ACHN (cell line): ENCODE data around the gene RIPOR3.
"Not testable (repeated sequence)": the region's sequence is repeated elsewhere in the genome, so short reads cannot be mapped to it uniquely, and the experiment has no call there.

Experiments
- DNase-seq: peaks from one replicate; pipeline ENCODE4 v3.0.0-alpha.2; 2015
- in situ Hi-C: cut with HindIII; loops from 2 replicates; pipeline ENCODE4 v1.10.0; 2017; ENCODE audit warnings: low sequenced_read_pairs, low pct_ligation_motif_present, low pct_unique_long_range_greater_than_20kb

RIPOR3 gene

DNA sequence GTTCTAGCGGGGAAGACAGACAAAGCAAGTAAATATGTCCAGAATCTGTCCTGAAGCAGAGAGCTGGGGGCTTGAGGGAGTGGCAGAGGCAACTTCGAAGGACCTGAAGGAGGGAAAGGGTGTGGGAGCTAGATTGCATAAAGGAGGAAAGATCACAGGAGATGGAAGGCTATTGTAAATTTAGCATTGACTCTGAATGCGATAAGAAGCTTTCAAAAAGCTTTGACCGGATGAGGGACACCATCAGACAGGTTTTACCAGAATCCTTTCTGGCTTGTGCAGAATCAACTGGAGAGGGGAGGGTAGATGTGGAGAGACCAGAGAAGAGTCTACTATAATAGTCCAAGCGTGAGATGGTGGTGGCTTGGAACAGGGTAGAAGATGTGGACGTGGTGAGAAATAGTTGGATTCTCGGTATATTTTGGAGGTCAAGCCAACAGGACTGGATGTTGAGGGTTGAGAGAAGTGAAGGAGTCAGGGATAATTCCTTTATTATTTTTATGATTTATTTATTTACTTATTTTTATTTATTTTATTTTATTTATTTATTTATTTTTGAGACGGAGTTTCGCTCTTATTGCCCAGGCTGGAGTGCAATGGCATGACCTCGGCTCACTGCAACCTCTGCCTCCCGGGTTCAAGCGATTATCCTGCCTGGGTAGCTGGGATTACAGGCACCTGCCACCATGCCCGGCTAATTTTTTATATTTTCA, 19.9 kb upstream of the RIPOR3 start:
- in situ Hi-C loops, result no loop called here
- no peak for DNase-seq

DNA sequence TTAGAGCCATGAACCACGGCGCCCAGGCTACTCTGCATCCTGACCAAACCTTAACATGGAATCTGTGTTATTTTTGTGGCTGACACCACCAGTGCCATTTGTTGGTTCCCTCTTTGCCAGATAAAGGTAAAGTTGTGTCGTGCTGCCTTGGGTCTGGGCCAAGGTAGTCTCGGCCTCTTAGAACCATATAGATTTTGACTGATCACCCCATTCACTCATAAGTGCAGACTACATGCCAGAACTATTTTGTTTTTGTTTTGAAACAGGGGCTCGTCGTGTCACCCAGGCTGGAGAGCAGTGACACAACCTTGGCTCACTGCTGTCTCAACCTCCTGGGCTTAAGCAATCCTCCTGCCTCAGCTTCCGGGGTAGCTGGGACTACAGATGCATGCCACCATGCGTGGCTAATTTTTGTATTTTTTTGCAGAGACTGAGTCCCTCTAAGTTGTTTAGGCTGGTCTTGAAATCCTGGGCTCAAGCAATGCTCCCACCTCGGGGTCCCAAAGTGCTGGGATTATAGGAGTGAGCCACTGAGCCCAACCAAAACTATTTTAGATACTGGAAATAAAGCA, 19.2 kb upstream of the RIPOR3 start:
- no peak for DNase-seq
- in situ Hi-C loops, result no loop called here

DNA sequence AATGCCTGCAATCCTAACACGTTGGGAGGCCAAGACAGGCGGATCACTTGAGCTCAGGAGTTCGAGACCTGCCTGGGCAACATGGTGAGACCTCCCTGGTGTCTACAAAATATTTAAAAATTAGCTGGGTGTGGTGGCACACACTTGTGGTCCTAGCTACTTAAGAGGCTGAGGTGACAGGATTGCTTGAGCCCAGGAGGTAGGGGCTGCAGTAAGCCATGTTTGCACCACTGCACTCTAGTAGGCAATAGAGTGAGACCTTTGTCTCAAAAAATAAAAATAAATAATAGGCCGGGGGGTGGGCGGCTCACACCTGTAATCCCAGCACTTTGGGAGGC, 18.3 kb upstream of the RIPOR3 start:
- in situ Hi-C loops, result no loop called here
- no peak for DNase-seq

DNA sequence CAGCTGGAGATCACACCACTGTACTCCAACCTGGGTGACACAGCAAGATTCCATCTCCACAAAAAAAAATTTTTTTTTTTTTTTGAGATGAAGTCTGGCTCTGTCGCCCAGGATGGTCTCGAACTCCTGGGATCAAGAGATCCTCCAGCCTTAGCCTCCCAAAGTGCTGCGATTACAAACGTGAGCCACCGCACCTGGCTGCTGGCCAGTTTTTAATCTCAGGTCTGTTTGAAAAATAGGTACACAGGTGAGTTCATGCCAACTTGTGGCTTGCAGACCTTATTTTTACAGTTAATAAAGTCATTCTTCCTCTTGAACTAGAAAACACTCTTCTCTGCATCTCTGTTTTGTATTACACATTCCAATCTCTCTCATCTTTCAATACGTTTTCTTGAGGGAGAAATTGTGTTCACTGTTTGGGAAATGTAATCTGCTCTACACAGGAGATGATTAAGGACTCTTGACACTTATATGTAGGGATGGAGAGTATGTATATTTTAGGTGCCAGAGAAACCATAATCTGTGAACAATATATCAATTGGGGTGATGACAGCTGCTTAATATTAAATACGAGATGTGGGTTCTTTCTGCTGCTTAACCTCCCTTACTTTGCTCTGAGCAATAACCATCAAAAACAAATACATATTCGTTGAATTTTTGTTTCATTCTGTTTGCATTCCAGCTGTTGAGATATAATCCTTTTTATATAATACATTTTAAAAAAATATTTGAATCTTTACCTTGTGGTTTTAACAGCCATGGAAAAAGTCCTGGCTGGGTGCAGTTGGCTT, 17.7 kb upstream of the RIPOR3 start:
- in situ Hi-C loops, result no loop called here
- DNase-seq, result no peak

DNA sequence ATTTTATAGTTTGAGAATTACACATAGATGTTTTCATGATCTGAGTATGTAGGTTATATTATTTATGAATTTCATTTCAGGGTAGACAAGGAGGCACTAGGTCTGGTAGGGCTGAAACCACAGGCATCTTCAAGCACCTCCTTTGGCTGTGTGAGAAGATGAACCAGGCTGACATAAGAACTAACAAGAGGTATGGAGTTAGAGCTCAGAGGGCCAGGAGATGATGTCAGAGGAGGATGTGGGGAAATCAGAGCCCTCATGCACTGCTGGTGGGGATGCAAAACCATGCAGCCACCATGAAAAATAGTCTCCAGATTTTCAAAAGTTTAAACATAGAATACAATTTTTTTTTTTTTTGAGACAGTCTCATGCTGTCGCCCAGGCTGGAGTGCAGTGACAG, 13.6 kb upstream of the RIPOR3 start:
- DNase-seq, result no peak

DNA sequence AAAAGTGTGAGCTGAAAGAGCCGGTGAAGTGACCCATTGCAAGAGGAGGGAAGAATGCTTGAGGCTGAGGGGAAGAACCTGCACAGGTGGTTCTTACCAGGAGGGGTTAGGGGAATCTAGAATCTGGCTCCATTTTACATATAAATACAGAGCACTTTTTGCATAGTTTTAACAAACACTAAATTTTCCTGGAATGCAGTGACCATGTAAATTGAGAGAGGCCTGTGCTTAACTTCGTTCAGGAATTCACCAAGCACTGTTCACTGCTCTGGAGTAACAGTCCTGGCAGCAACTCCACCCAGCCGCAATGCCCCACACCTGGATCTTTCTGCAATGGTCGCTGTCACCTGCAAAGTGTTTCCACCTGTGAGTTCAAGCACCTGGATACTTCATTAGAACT, 13.2 kb upstream of the RIPOR3 start:
- no peak for DNase-seq
- in situ Hi-C loops, result no loop called here

More for the DNA sequence above, 13.6 kb upstream of the RIPOR3 start:
- in situ Hi-C loops, result no loop called here

DNA sequence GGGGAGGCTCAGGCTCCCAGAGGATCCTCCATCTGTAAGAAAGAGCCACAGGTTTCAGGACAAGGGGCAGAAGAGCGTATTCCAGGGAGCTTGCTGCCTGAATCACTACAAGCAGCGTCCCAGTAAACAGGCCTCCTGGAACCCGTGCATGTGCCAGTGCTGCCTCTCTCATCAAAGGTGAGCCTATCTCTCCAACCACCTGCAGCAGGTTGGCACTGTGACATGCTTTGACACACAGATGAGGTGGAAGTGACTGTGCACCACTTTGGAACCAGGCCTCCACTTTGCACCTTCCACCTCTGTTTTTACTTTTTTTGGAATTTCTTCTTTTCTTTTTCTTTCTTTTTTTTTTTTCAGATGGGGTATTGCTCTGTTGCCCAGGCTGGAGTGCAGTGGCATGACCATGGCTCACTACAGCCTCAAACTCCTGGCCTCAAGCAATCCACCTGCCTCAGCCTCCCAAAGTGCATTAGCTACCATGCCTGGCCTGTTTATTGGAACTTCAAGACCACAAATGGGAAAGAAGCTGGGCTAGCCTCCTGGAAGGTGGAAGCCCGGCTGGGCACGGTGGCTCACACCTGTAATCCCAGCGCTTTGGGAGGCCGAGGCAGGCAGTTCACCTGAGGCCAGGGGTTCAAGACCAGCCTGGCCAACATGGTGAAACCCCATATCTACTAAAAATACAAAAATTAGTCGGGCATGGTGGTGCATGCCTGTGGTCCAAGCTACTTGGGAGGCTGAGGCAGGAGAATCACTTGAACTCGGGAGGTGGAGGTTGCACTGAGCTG, 12.5 kb upstream of the RIPOR3 start:
- in situ Hi-C loops, DNase-seq: not testable (repeated sequence)

DNA sequence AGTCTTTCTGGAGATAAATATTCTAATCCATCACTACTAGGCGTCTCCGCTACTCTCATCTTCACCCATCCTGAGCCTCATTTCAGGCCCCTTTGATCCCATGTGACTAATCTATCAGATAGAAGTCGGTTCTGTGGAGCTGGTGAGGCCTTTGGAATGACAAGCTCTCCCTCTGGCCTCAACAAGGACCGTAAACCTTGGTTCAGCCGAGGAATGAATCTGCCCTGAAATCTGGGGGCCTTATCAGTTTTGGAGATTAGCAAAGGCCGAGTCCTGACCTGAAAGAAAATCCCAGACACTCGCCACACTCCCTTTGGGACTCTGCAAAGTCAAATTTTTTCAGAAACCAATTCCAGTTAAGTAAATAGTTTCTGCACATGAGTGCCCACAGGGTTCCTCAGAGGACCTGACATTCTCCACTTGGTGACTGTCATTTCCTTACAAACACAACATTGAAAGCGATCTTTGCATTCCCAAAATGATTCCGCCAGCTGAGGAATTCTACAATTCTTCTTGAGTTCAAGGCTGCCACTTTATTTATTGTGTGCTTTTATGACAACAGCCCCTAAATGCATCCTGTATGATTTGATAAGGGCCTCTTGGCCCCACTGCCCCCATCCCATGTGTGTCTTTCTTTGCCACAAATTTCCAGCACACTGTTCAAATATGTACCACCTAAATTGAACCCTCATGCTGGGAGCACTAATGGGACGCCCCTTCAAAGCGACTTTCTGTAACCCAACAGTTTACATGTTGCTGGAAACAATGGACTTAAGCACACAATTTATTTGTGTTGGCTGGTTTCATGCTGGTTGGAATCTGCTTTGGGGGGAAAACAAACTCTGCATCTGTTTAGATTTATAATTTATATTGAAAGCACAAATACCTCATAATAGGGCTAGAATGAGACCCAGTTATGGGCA, 10.0 kb upstream of the RIPOR3 start:
- in situ Hi-C loops, result no loop called here
- DNase-seq, result no peak

DNA sequence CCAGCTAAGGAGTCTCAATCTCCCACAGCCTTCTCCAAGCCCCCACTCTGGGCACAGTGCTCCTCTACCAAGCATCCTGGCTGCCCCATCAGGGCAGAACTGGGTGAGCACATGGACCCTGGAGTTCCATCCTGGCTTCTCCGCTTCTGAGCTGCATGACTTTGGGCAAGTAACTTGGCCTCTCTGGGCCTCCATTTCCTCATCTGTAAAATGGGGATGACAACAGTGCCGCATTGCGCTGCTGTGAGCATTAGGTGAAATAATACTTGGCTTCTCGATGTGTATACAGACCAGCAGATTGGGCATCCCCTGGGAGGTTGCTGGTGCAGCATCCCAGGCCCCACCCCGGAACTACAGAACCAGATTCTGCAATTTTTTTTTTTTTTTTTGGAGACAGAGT, 8.3 kb upstream of the RIPOR3 start:
- in situ Hi-C loops, result no loop called here
- no peak for DNase-seq

DNA sequence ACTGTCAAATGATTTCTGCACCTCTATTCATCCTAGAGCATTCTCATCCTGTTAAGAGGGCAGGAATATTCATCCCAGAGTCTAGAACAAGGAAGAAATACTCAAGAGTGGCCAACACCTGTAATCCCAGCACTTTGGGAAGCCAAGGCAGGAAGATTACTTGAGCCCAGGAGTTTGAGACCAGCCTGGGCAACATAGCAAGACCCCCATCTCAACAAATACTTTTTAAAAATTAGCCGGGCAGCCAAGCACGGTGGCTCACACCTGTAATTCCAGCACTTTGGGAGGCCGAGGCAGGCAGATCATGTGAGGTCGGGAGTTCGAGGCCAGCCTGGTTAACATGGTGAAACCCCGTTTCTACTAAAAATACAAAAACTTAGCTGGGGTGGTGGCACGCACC, 6.9 kb upstream of the RIPOR3 start:
- DNase-seq, in situ Hi-C loops: not testable (repeated sequence)

DNA sequence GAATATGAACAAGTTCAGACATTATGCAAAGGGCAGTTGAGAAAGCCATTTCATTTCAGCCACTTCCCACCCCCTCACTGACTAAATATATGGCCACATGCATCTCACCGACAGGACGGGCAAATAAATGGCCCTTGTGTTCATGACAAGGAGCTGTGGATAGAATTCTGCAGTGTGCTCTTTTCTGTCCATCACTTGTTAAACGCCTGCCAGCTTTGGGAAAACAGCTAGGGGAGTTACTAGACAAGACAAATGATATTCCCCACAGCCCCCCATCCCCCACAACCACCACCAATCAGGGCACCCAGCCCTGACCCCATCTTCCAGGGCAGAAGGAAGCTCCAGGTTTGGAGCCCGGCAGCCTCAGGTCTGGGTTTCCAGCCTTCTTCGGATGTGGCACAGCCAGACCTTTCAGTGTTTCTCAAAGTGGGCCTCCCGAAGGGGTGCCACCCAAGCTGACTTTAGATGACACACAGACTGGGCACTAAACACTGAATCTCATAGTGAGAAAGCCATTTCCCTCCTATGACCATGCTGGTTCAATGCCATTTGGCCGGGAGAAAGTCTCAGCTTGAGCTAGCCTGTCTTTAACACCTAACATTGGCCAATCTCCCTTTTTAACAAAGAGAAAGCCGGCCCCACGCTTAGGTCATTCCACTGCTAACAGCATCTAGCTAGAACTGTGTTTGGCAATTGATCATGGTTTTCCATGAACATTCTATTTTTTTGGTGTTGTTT, 4.0 kb upstream of the RIPOR3 start:
- in situ Hi-C loops, result no loop called here
- no peak for DNase-seq

DNA sequence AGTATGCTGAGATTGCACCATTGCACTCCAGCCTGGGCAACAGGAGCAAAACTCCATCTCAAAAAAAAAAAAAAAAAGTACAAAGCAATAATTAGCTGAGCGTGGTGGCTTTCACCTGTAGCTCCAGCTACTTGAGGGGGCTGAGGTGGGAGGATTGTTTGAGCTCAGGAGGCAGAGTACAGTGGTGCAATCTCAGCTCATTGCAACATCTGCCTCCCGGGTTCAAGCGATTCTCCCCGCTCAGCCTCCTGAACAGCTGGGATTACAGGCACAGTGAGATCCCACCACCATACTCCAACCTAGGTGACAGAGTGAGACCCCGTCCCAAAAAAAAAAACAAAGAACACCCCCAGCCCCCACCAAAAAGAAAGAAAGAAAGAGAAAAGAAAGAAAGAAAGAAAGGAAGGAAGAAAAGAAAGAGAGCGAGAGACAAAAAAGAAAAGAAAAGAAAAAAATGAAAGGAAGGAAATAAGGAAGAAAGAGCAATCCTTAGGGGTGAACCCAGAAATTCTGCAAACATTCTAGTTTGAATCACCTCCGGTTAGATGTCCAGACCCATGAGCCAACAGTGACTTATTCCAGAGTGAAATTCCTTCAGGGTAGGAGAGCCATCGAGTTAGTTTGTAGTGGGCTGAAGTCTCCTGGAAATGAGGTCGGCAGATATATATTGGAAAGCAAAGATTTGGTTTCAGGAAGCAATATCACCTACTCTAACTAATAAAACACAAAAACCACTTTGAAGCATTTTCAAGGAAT, 3.2 kb upstream of the RIPOR3 start:
- DNase-seq, result no peak
- in situ Hi-C loops, result no loop called here

DNA sequence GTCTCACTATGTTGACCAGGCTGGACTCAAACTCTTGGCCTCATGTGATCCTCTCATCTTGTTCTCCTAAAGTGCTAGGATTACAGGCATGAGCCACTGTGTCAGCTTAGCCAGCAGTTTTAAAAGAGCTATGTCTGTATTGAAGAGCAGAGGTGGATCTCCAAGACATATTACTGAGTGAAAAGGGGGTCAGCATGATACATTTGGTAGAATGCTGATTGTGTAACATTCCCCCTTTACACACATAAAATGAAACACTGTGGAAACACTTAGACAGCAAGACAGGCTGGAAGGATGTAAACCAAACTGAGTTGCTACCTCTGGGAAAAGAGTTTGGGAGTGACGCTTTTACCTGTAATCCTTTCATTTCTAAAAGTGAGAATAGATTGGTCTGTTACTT, 1.7 kb upstream of the RIPOR3 start:
- no peak for DNase-seq
- in situ Hi-C loops, result no loop called here

DNA sequence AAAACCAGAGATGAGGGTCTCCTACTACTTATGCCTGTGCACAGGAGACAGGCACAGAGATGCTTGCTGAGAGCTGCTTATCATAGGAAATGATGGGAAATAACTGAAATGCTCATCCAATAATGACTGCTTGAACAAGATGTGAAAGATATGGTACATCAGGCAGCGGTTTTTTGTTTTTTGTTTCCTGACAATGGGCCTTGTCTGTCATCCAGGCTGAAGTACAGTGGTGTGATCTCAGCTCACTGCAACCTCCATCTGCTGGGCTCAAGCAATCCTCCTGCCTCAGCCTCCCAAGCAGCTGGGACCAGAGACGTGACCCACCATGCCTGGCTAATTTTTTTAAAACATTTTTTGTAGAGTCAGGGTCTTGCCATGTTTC, 1.2 kb upstream of the RIPOR3 start:
- no peak for DNase-seq
- in situ Hi-C loops, result no loop called here

DNA sequence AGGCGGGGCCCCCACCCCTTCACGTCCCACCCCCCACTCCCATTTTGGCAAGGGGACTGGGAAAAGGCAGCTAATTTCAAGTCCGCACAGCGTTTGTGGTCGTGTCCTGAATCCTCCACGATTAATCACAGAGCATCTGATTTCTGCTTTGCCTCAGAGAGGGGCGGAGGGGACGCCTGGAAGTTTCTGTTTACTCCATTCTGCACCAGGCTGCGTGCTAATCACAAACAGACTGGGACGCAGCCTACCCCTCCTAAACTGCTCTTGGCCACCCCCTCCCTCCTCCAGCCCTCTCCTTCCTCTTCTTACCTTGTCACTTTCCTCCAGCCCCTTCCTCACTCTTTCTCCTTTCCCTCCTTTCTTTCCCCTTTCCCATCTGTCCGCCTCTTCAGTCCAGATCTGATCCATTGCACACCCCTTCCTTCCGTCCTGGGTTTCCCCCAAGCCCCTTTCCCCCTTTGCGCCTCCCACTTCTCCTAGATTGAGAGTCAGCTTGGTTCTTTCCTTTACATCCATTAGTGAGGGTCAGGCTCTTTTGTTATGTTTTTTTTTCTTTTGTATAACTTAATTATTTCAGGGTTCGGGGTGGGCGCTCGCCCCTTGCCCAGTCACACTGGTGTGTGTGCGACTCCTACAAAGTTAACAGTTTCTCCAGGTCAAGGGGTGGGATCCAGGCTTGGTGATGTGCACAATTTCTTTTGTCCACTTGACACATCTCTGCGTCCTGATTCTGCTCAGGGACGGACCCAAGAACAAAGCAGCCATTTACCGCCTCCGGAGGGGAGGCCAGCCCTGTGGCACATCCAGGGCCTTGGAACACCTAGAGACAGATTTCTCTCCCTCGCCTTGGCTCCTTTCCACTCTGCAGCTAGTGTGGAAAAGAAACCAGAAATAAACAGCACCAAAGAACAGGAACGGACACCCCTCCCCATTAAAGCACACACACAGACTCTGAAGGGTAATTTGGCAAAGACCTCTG, 520 bp upstream of the RIPOR3 start:
- DNase-seq, result no peak
- in situ Hi-C loops, result no loop called here
